Activated CD8-positive, alpha-beta memory T cell treated with anti-CD3 and anti-CD28 coated beads, Interleukin-2, amount 50 U/mL, for 48 hours (primary cell): ENCODE measurements around the gene RPS5.
"Not testable (repeated sequence)": the region's sequence is repeated elsewhere in the genome, so short reads cannot be mapped to it uniquely, and the experiment has no call there.

Experiments
- DNase-seq: peaks from one replicate; pipeline ENCODE4 v3.0.0-alpha.2; 2020

Gene RPS5

DNA sequence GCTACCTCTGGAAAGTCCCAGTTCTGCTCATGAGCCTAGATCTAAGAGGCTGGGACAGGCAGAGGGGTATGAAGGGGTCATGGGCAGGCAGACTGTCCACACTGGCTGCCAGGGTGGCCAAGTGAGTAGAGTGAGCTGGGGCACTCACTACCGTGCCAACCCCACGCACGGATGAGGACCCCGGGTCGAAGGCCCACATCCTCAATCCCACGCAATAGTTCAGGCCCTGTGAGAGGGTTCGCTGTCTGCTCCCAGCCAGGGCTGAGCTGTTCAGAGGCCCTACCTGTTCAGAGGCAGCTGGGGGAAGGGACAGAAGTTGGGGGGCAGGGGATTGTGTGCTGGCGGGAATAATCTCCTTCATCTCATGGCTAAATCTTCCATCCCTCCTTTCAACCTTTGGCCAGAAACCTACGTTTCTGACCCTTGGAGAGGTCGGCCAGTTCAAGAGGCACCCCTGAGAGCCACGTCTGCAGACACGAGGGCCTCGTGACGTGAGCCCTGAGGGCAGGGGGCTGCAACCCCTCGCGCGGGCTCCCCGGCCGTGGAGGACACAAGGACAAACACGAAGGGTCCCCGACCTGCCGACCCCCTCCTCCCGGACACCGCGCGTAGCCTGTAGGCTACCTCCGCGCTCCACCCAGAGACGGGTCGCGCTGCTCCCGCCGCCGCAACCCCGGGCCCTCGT is 1.0 kb upstream of the RPS5 start:
- DNase-seq = peak; percentile 73

DNA sequence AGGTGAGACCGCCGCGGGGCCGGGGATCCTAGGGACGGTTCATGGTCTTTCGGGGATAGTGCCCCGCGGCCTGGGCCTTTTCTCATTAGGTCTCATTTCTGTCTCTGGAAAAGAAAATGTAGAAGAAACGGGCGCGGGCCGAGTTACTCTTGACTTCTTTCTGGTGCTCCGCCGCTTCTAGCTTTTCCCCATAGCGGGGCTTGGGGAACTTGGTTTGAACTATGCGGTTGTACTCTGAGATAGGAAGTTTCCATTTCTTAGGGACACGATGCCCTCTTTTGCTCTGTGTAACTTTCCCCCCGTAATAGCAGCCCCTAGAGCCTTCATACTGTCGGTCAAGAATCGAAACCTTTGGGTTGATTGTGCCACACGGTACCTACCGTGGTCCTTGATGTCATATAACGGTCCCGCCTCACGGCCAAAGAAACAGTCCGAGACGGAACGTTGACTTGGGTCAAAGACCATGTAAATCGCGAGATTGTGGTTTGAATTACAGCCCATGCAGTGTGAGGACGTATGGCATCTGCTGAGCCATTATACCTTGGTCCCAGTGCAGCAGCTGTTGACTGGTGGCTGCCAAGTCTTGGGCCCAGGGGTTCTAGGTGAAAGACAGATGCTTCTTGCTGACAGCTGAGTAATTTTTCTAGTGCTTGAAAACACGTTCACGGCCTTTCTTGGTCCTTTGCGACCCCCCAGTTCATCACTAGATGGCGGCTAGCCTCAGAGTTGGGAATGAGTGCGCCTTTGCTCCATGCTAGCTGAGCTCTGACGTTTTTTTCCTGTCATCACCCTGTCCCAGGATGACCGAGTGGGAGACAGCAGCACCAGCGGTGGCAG is 487 bp downstream of the RPS5 start:
- DNase-seq = peak; percentile 58

DNA sequence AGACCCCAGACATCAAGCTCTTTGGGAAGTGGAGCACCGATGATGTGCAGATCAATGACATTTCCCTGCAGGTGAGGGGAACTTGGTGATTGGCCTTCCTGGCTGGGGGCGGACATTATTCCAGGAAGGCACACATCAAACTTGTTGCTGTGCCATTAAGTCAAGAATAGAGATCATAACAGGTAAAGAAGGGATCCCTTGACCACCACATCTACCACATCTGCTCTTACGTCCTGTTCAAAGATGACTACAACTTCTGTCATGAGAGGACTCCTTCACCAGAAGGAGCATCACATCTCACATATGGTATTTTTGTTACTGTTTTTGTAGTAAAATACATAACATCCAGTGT is 1.1 kb downstream of the RPS5 start:
- DNase-seq = no peak

DNA sequence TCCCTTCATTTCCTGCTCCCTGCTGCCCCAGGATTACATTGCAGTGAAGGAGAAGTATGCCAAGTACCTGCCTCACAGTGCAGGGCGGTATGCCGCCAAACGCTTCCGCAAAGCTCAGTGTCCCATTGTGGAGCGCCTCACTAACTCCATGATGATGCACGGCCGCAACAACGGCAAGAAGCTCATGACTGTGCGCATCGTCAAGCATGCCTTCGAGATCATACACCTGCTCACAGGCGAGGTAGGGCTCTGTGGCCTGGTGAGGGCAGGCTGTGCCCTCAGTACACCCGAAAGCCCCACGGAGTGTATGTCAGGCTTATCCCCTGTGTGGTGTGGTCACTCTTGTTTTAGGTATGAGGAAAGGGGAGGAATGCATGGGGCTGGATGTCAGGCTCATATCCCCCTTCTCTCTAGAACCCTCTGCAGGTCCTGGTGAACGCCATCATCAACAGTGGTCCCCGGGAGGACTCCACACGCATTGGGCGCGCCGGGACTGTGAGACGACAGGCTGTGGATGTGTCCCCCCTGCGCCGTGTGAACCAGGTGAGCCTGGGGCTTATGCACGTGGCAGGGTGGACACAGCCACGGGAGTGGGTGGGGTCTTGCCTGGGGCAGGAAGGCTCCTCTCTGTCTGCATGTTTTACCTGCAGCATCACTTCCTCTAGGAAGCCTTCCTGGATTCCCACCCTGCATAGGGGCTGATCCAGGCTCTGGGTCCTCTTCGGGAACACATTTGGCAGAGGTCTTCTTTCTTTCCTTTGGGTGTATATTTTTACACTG is 6.1 kb downstream of the RPS5 start:
- DNase-seq = peak; percentile 57

- no peak for DNase-seq
Measured at GRCh38 chr19:58393725-58394033, 6.6 kb downstream of the RPS5 start.

- DNase-seq = peak; percentile 62
Measured at GRCh38 chr19:58394821-58395219, 7.8 kb downstream of the RPS5 start.

GRCh38 chr19:58395220-58395978 is 8.3 kb downstream of the RPS5 start, which contains the start of gene RNF225:
TSS of gene RNF225 (plus strand) at chr19:58395656. CDS start at chr19:58396090, 434 bp downstream.
- DNase-seq = peak; percentile 79

DNA sequence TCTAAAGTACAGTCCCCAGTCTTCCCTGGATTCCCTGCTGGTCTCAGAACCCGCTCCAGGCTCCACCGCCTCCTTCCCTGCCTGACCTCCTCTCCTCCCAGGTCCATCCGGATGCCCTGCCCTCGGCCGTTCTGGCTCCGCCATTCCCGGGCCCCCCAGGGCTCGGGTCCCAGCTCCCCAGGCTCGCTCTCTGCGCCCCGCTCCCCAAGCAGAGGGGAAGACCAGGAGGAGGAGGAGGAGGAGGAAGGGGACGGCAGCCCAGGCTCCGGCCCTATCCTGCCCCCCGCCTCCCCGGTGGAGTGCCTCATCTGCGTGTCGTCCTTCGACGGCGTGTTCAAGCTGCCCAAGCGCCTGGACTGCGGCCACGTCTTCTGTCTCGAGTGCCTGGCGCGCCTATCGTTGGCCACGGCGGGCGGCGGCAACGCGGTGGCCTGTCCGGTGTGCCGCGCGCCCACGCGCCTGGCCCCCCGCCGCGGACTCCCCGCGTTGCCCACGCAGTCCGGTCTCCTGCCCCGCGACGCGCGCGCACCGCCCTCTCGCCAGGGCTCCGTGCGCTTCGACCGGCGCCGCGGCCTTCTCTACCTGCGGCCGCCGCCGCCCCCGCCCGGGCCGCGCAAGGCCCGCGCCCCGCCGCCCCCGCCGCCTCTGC is 9.0 kb downstream of the RPS5 start:
- no peak for DNase-seq

GRCh38 chr19:58396691-58397532 is 9.8 kb downstream of the RPS5 start:
- DNase-seq = peak; percentile 70

DNA sequence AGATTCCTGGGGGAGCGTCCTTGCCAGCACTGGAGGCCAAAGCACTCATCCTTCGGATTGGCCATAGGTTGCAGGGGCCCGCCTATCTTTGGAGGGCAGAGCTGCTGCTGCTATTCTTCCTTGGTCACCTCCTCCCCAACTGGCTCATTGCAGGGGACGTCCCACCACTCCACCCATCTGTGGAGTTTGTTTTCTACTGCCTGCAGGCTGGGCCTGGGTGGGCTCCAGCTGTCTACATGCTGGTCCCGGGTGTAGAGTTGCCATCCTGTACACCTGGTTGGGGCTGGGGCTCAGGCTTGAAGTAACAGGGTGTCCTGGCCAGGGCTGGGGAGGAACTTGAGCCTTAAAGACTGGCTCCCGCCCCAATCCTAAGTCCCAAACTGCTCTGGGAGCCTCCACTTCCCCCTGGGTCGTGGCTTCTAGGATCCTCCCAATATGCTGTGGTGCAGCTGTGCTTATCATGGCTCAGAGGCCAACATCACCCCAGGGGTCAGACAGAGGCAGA is 10.5 kb downstream of the RPS5 start:
- peak; percentile 60 for DNase-seq

- DNase-seq = no peak
Measured at GRCh38 chr19:58398087-58398486, 11.0 kb downstream of the RPS5 start.

GRCh38 chr19:58398545-58398944 is 11.5 kb downstream of the RPS5 start:
- no peak for DNase-seq

DNA sequence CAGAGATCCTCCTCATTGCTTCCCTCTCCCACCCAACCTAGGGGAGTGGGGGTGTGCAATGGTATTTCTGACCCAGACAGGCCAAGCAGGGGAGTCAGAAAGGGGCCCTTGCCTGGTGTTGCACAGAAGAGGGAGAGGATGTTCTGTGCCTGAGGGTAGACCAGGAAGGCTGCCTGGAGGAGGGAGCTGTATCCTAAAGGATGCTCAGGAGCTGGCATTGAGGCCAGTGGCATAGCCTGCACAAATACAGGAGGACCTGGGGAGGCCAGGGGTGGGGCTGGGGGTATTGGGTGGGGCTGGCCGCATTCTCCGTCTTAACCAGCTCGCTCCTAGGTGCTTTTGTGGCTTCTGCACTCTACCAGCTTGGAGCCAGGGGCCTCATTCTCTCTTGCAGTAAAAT is 12.8 kb downstream of the RPS5 start:
- no peak for DNase-seq

GRCh38 chr19:58400316-58400915 is 13.3 kb downstream of the RPS5 start:
- DNase-seq = no peak

DNA sequence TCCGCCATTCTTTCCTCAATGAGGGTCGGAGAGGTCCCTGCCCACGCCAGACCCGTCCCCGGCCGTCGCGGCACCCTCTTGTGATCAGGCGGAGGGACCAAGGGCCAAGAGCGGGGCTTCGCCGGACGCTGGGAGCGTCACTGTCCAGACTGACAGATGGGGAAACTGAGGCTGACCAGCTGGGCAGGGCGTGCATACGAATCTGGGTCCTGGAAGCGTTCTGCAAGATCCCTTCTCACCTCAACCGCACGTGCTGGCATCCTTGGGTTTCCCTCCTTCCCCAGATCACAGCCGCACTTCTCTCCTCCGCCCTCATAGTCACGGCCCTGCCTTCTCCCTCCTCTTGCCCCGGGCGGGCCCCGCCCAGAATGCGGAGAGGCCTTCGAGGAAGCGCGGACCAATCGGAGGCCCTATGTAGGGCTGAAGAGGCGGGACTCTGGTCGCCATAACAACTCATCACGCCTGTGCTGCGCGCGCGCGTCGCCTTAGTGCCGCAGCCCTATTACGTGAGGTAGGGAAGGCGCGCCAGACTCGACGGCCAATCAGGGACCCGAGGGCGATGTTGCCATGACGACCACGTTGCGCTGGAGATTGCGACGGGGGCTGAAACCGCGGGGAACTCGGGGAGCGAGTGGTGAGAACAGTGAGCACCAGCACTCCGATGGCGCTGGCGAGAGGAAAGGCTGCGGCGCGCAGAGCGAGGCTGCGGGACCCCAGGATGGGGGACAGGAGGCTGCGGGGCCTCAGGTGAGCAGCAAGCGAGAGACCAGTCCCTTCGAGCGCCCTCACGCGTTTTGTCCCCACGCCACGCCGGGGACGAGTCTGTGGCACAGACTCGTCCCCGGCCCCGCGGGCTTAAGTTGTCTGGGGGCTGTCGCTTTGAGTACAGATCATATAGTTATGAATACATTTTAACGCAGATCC is 14.1 kb downstream of the RPS5 start:
- DNase-seq = peak; percentile 99

DNA sequence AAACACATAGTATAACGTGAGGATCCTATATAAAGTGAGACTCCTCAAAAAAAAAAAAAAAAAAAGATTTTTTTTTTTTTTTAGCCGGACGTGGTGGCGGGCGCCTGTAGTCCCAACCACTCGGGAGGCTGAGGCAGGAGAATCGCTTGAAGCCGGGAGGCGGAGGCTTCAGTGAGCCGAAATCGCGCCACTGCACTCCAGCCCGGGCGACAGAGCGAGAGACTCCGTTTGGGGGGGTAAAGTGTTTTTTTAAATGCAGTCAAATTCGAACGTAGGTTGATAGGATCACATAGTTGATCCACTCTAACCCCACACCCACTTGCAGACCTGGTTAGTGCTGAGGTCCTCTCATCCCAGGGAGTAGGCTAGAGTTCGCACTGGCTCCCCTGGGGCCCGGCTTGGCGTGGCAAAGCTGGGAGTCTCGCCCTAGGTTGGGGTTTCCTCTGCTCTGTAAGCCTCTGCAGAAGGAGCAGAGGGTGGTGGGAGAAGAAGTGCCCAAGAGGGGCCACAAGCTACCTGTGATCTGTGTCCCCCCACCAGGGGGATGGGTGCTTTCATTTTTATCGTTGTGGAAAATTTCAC is 14.9 kb downstream of the RPS5 start:
- DNase-seq = no peak

DNA sequence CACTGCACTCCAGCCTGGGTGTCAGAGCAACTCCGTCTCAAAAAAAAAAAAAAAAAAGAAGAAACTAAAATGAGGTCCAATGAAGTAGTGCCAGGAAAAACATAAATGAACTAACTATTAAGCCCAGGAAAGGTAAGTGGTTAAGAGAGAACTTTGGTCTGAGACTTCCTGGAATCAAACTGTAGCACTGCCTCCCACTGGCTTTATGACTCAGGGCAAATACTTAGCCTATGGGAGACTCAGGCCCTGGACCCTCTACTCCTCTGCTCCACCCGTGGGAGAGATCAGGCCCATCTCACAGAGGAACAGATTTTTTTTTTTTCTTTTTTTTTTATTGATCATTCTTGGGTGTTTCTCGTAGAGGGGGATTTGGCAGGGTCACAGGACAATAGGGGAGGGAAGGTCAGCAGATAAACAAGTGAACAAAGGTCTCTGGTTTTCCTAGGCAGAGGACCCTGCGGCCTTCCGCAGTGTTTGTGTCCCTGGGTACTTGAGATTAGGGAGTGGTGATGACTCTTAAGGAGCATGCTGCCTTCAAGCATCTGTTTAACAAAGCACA is 16.9 kb downstream of the RPS5 start:
- not testable (repeated sequence) for DNase-seq

GRCh38 chr19:58406818-58407657 is 20.0 kb downstream of the RPS5 start:
- no peak for DNase-seq
